ENCODE data around the gene HOXA3. TPM values are rescaled to one million over a fixed set of nuclear protein-coding genes. Genes with fewer than 3 reads are reported as not detected.

HOXA3 gene
- total and polyA plus RNA-seq, 7 donors = 0.65 to 5.6 (median 3.3) TPM

- Histone ChIP-seq H3K27me3 (ENCODE audit: insufficient read depth in 3 of 3, low read length in 2 of 3) (no peaks in the 10 kb centered on the region), H3K27ac (peak overlapping the region; percentile 91), H3K36me3 (ENCODE audit: insufficient read depth in 1 of 2, low read depth in 1 of 2) (no peaks in the 10 kb centered on the region), H3K4me3 (peak overlapping the region; percentile 84), H3K9me3 (no peaks in the 10 kb centered on the region), H3K4me1 (peaks cover 12% of the 10 kb centered on the region)
- TF ChIP-seq CTCF (IDR thresholded peaks at IDR 0.05) = no peak
- intact Hi-C loops (cut with DNase I) = loop anchor here (5.0 to 10.0 kb wide), 2 partner anchors 953 to 1270 kb away; partner anchors contain the start of genes CBX3 (in 1 of the 2) and HNRNPA2B1 (in 1 of the 2)
- ATAC-seq = no peak
- DNase-seq = peak; percentile 17 to 52
- WGBS, 3 donors = 61 to 72% (median 69%) methylated on average over 48 of the region's 48 CpGs
These were observed 2.8 kb upstream of the HOXA3 start for GRCh38 chr7:27154901-27155815.

- H3K27ac ChIP-seq = peak overlapping the region; percentile 91
- intact Hi-C loops (cut with DNase I) = loop anchor here in 1 of 2 donors (10.0 kb wide), 1 partner anchor 1270 kb away; no protein-coding TSS in a partner anchor
- TF ChIP-seq CTCF (IDR thresholded peaks at IDR 0.05) = no peak
- peaks cover 16% of the 10 kb centered on the region for H3K4me1 ChIP-seq
- no peaks in the 10 kb centered on the region for H3K9me3 ChIP-seq
- H3K27me3 ChIP-seq (ENCODE audit: insufficient read depth in 3 of 3, low read length in 2 of 3) = no peaks in the 10 kb centered on the region
- 84 to 89% (median 85%) methylated on average over 10 of the region's 10 CpGs for WGBS, 3 donors
- H3K36me3 ChIP-seq (ENCODE audit: insufficient read depth in 1 of 2, low read depth in 1 of 2) = no peaks in the 10 kb centered on the region
- H3K4me3 ChIP-seq = no peak overlapping the region
- ATAC-seq (no peak), DNase-seq (peak in 1 of 2 donors; percentile 44)
These were observed 2.0 kb upstream of the HOXA3 start for GRCh38 chr7:27154369-27154768.

GRCh38 chr7:27153526-27153925, 1.1 kb upstream of the HOXA3 start:
- H3K27ac ChIP-seq = no peak overlapping the region
- H3K9me3 ChIP-seq = no peaks in the 10 kb centered on the region
- no peak for DNase-seq
- 88 to 100% (median 96%) methylated on average over 3 of the region's 3 CpGs for WGBS, 3 donors
- H3K27me3 ChIP-seq (ENCODE audit: insufficient read depth in 3 of 3, low read length in 2 of 3) = no peaks in the 10 kb centered on the region
- intact Hi-C loops (cut with DNase I) = loop anchor here in 1 of 2 donors (10.0 kb wide), 1 partner anchor 1269 kb away; no protein-coding TSS in a partner anchor
- no peaks in the 10 kb centered on the region for H3K36me3 ChIP-seq (ENCODE audit: insufficient read depth in 1 of 2, low read depth in 1 of 2)
- no peak for TF ChIP-seq CTCF (IDR thresholded peaks at IDR 0.05)
- H3K4me3 ChIP-seq = no peak overlapping the region
- ATAC-seq = no peak
- H3K4me1 ChIP-seq = peaks cover 23% of the 10 kb centered on the region

- DNase-seq = no peak
- Histone ChIP-seq H3K27ac (peak overlapping the region; percentile 84), H3K4me3 (peak overlapping the region; percentile 75), H3K4me1 (peaks cover 23% of the 10 kb centered on the region), H3K9me3 (no peaks in the 10 kb centered on the region), H3K27me3 (ENCODE audit: insufficient read depth in 3 of 3, low read length in 2 of 3) (no peaks in the 10 kb centered on the region), H3K36me3 (ENCODE audit: insufficient read depth in 1 of 2, low read depth in 1 of 2) (no peaks in the 10 kb centered on the region)
- TF ChIP-seq CTCF (IDR thresholded peaks at IDR 0.05) = no peak
- intact Hi-C loops (cut with DNase I) = loop anchor here in 1 of 2 donors (10.0 kb wide), 1 partner anchor 1268 kb away; no protein-coding TSS in a partner anchor
- ATAC-seq = no peak
- WGBS, 3 donors = 64 to 73% (median 68%) methylated on average over 22 of the region's 22 CpGs
These were observed 546 bp upstream of the HOXA3 start for GRCh38 chr7:27152816-27153442.

Measured in psoas muscle (tissue), 8 donors.